ENCODE measurements around the gene RBM17. TPM values are rescaled to one million over a fixed set of nuclear protein-coding genes. Genes with fewer than 3 reads are reported as not detected.

RBM17 gene
- total RNA-seq, 1 experiment from 2014 or later, result 124 TPM

GRCh38 chr10:6052247-6053221 lies 36.3 kb upstream of the RBM17 start:
- TF ChIP-seq CTCF (conservative IDR thresholded peaks at IDR 0.05), result no peak
- no peak overlapping the region for H3K18ac ChIP-seq (ENCODE audit: insufficient read length, low read depth, low read length)
- WGBS (ENCODE audit: extremely low coverage, insufficient read length, low lambda C conversion rate), result no CpG with 5 or more reads among the region's 17 CpGs

More at GRCh38 chr10:6052247-6053221, 36.3 kb upstream of the RBM17 start:
- Histone ChIP-seq H3K79me1 (ENCODE audit: insufficient read depth, low read depth, low read length, poor library complexity, severe bottlenecking) (no peaks in the 10 kb centered on the region), H4K5ac (ENCODE audit: insufficient read length, low read depth, low read length) (no peak overlapping the region), H2BK20ac (ENCODE audit: low read depth, low read length, poor library complexity, severe bottlenecking) (no peak overlapping the region), H3K27ac (ENCODE audit: insufficient read length, low read depth, low read length) (no peak overlapping the region), H2BK15ac (ENCODE audit: low read depth, low read length) (no peak overlapping the region), H3K27me3 (ENCODE audit: insufficient read depth, low read length) (no peaks in the 10 kb centered on the region), H3K79me2 (ENCODE audit: insufficient read depth, low read length) (no peaks in the 10 kb centered on the region), H3K56ac (ENCODE audit: insufficient read length, low read depth, low read length) (no peak overlapping the region), H2BK120ac (ENCODE audit: low read depth, low read length, poor library complexity, severe bottlenecking) (no peak overlapping the region), H3T11ph (ENCODE audit: low read length) (no peak overlapping the region), H3K23ac (ENCODE audit: insufficient read length, low read depth, low read length) (no peak overlapping the region), H2AFZ (ENCODE audit: low read length) (no peak overlapping the region), H3K14ac (ENCODE audit: insufficient read depth, low read length) (no peak overlapping the region), H3K9me3 (ENCODE audit: control insufficient read depth, low read depth, low read length) (no peaks in the 10 kb centered on the region), H2BK12ac (ENCODE audit: insufficient read length, low read depth, low read length) (no peak overlapping the region), H3K23me2 (ENCODE audit: insufficient read length, low read depth, low read length, poor library complexity, severe bottlenecking) (no peaks in the 10 kb centered on the region), H4K20me1 (ENCODE audit: control insufficient read depth, insufficient read depth, insufficient read length) (no peaks in the 10 kb centered on the region), H4K91ac (ENCODE audit: insufficient read length, low read depth, low read length) (no peak overlapping the region), H2AK5ac (ENCODE audit: insufficient read length, low read length) (no peak overlapping the region), H4K8ac (replicated peaks; ENCODE audit: insufficient read length, low read depth, low read length) (no peak overlapping the region), H3K4me2 (ENCODE audit: insufficient read depth, insufficient read length, low read length) (no peak overlapping the region), H2BK5ac (ENCODE audit: insufficient read length, low read length) (no peak overlapping the region), H3K9ac (ENCODE audit: extremely low read depth, insufficient read length, low read length) (no peak overlapping the region), H3K4ac (ENCODE audit: low read depth, low read length) (no peak overlapping the region), H3K4me1 (ENCODE audit: insufficient read depth, low read length) (no peaks in the 10 kb centered on the region)
- Mint-ChIP-seq H3K9me3 (no peaks in the 10 kb centered on the region; a peak in 1 of 5 replicates), H3K27ac (no peak overlapping the region), H3K27me3 (ENCODE audit: low read depth) (peaks cover 7% of the 10 kb centered on the region), H3K4me3 (no peak overlapping the region), H3K36me3 (ENCODE audit: insufficient read depth in 1 of 3, low read depth in 3 of 3) (no peaks in the 10 kb centered on the region), H3K4me1 (peaks cover 8 to 10% of the 10 kb centered on the region in 2 experiments)
- no peak for DNase-seq
